HT1080 (cell line): ENCODE results near the gene SHISA8. TPM values are rescaled to one million over a fixed set of nuclear protein-coding genes. Genes with fewer than 3 reads are reported as not detected.

Experiments used
- DNase-seq: peaks from one replicate; pipeline ENCODE4 v3.0.0-alpha.2; 2015; ENCODE audit warnings: low read depth
- small RNA-seq: library from RNA; depleted of rRNA; stranded (forward); fragments of <200 nt; gene quantifications from one replicate; pipeline ENCODE3, GENCODE V24; 2014
- total RNA-seq: library from RNA; depleted of rRNA; stranded (reverse); fragments of >200 nt; shearing (Covaris generic); gene quantifications from 2 replicates; pipeline ENCODE4 v1.2.3, GENCODE V29; 2014; rRNA removed

The SHISA8 gene
- total RNA-seq, 1 experiment from 2014 or later, result 8.8 TPM

DNA sequence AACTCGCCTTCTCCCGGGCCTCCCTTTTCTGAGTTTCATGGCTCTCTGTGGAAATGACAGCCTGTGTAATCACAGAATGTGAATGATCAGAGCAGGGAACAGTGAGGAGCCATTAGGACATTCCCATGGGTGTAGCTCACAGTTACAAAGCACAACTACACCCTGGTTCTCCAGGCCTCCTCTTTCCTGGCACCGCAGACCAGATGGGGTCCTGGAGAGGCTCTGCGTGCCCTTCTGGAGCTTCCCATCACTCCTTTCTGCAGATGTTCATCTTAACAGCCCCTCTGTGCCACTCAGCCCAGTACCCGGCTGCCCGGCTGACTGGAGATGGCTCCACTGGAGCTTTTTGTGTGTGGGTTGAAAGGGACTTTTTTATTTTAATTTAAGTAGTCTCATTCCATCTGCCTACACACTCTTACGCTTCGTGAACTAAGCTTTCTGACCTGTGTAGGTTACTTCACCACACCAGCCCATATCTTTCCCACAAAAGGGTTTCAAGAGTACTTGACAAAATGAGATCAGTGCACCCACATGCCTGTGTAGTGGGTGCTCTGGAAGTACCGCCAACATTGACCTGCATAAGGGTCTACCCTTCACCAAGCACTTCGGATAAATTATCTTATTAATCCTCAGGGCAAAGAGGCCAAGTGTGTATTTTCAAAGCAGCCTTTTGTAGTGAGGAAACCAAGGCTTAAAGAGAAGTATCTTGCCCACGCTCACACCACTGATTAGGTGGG is 52.2 kb downstream of the SHISA8 start:
- DNase-seq, result no peak

GRCh38 chr22:41862160-41862529 is 52.7 kb downstream of the SHISA8 start:
- no peak for DNase-seq

Small RNA genes lying within 50 kb of the gene (small RNA-seq; reads per million reads assigned to genes)
- 0.11 reads per million for gene MIR33A

Other genes starting within 250 kb of the SHISA8 start
- 229 and 305 TPM in 2 replicates for gene SNU13, start 226.2 kb downstream of the SHISA8 start, total RNA-seq
- gene MEI1, start 215.6 kb downstream of the SHISA8 start, total RNA-seq, result 1.4 and 2.4 TPM in 2 replicates
- gene CCDC134, start 114.4 kb downstream of the SHISA8 start, total RNA-seq, result 6.4 and 9.8 TPM in 2 replicates
- gene SREBF2, start 82.0 kb downstream of the SHISA8 start, total RNA-seq, result 62.0 and 75.9 TPM in 2 replicates
- 0.02 and 0.03 TPM in 2 replicates for gene TNFRSF13C, start 11.7 kb upstream of the SHISA8 start, total RNA-seq
- gene CENPM, start 32.1 kb upstream of the SHISA8 start, total RNA-seq, result 54.7 and 66.8 TPM in 2 replicates
- gene SEPTIN3, start 54.4 kb upstream of the SHISA8 start, total RNA-seq, result not detected in 2 replicates
- not detected in 2 replicates for gene WBP2NL, start 83.7 kb upstream of the SHISA8 start, total RNA-seq
- gene NAGA, start 155.7 kb upstream of the SHISA8 start, total RNA-seq, result 5.8 and 7.5 TPM in 2 replicates
- not detected in 2 replicates for gene PHETA2, start 159.2 kb upstream of the SHISA8 start, total RNA-seq
- gene SMDT1, start 164.6 kb upstream of the SHISA8 start, total RNA-seq, result 14.1 and 19.4 TPM in 2 replicates
- gene NDUFA6, start 175.7 kb upstream of the SHISA8 start, total RNA-seq, result 51.7 and 61.6 TPM in 2 replicates
- gene CYP2D6, start 215.7 kb upstream of the SHISA8 start, total RNA-seq, result 0.11 and 0.13 TPM in 2 replicates